ENCODE measurements around the gene COX15. TPM values are rescaled to one million over a fixed set of nuclear protein-coding genes. Genes with fewer than 3 reads are reported as not detected.

Gene COX15
- total RNA-seq, result 11.3 TPM

- Histone ChIP-seq H3K27me3 (ENCODE audit: insufficient read depth, low read length) (no peaks in the 10 kb centered on the region), H3K9me3 (ENCODE audit: low read depth, low read length) (no peaks in the 10 kb centered on the region), H3K4me1 (ENCODE audit: insufficient read depth, low read length) (peaks cover 32% of the 10 kb centered on the region), H3K4me3 (ENCODE audit: low read length) (peak within 1 kb of the TSS; percentile 82)
Observed at GRCh38 chr10:99732033-99732842, at the start of gene COX15, which contains the start of gene CUTC. COX15 (minus strand) TSS chr10:99732127; CDS start chr10:99732049, 78 bp downstream. CUTC (plus strand) TSS chr10:99732234; CDS start chr10:99732349, 115 bp downstream.

DNA sequence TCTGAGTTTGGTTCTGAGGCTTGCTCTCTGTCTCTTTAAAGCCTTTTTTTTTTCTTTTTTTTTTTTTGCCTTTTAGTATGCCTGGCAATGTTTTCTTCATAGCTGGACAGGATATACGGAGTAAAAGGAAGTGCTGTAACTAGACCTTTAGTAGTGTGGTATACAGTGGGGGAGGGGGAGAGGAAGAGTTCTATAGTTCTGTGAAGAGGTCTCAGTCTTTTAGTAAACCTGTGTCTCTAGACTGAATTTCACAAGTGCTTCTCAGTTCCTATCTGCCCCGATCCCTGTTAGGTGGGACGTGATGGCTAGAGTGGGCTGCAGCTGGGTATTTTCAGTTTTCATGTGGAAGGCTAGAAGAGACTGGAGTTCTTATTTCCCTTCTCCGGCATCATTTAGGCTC lies 47.4 kb upstream of the COX15 start:
- no peaks in the 10 kb centered on the region for H3K27me3 ChIP-seq (ENCODE audit: insufficient read depth, low read length)

DNA sequence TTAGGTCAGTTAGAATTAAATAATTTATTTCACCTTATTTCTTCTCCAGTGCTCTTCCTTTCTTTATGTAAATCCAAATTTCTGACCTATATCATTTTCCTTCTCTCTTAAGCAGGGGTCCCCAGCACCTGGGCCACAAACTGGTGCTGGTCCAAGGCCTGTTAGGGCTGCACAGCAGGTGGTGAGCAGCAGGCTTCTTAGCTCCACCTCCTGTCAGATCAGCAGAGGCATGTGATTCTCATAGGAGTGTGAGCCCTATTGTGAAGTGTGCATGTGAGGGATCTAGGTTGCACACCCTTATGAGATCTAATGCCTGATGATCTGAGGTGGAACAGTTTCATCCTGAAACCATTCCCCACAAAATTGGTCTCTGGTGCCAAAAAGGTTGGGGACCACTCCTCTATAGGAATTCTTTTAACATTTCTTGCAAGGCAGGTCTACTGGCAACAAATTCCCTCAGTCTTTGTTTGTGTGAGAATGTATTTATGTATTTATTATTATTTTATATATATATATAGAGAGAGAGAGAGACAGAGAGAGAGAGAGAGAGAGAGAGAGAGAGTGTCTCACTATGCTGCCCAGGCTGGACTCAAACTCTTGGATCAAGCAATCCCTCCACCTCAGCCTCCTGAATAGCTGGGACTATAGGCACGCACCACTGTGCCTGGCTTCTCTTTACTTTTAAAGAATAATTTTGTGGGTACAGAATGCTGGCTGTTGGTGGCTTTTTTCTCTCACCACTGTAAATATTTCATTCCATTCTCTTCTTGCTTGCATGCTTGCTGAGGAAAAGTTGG lies 46.2 kb upstream of the COX15 start:
- H3K4me3 ChIP-seq (ENCODE audit: low read length), result no peak overlapping the region
- H3K4me1 ChIP-seq (ENCODE audit: insufficient read depth, low read length), result peaks cover 31% of the 10 kb centered on the region
- H3K27me3 ChIP-seq (ENCODE audit: insufficient read depth, low read length), result no peaks in the 10 kb centered on the region
- no peaks in the 10 kb centered on the region for H3K9me3 ChIP-seq (ENCODE audit: low read depth, low read length)

More for the DNA sequence above, 47.4 kb upstream of the COX15 start:
- H3K4me3 ChIP-seq (ENCODE audit: low read length), result no peak overlapping the region
- no peaks in the 10 kb centered on the region for H3K9me3 ChIP-seq (ENCODE audit: low read depth, low read length)
- H3K4me1 ChIP-seq (ENCODE audit: insufficient read depth, low read length), result peaks cover 31% of the 10 kb centered on the region

GRCh38 chr10:99775850-99776249 lies 43.9 kb upstream of the COX15 start:
- Histone ChIP-seq H3K9me3 (ENCODE audit: low read depth, low read length) (no peaks in the 10 kb centered on the region), H3K4me1 (ENCODE audit: insufficient read depth, low read length) (peaks cover 31% of the 10 kb centered on the region), H3K4me3 (ENCODE audit: low read length) (no peak overlapping the region), H3K27me3 (ENCODE audit: insufficient read depth, low read length) (no peaks in the 10 kb centered on the region)

DNA sequence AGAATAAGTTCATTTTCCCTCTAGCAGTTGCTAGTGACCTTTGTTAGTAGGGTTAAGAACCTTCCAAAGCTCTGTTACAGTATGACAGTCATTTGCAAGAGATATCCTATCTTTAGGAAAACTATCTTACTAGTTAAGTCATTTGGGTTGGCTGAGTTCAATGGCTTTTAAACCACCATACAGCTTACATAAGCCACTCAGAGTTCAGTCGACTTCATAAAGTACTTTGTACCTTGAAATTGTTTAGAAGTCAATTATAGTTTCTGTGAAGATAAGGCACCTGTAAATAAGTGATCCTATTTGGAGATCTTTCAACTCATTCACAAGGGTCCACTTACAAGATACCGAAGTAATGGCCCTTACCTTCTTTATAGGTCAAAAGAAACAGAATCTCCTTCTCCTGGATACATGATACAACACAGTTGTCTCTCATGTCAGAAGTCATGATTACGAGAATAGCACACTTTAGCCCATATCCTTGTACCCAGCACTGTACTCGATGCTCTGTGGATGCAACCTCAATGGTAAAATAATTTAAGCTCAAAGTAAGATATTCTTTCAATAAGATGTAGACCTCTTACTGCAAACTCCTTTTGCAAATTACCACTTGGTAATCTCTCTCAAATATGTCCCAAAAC lies 38.6 kb upstream of the COX15 start:
- no peaks in the 10 kb centered on the region for H3K9me3 ChIP-seq (ENCODE audit: low read depth, low read length)
- H3K27me3 ChIP-seq (ENCODE audit: insufficient read depth, low read length), result no peaks in the 10 kb centered on the region
- H3K4me3 ChIP-seq (ENCODE audit: low read length), result no peak overlapping the region

GRCh38 chr10:99769706-99770105 lies 37.8 kb upstream of the COX15 start:
- H3K4me1 ChIP-seq (ENCODE audit: insufficient read depth, low read length), result no peaks in the 10 kb centered on the region
- H3K27me3 ChIP-seq (ENCODE audit: insufficient read depth, low read length), result no peaks in the 10 kb centered on the region
- H3K4me3 ChIP-seq (ENCODE audit: low read length), result no peak overlapping the region

More for the DNA sequence above, 38.6 kb upstream of the COX15 start:
- H3K4me1 ChIP-seq (ENCODE audit: insufficient read depth, low read length), result no peaks in the 10 kb centered on the region

DNA sequence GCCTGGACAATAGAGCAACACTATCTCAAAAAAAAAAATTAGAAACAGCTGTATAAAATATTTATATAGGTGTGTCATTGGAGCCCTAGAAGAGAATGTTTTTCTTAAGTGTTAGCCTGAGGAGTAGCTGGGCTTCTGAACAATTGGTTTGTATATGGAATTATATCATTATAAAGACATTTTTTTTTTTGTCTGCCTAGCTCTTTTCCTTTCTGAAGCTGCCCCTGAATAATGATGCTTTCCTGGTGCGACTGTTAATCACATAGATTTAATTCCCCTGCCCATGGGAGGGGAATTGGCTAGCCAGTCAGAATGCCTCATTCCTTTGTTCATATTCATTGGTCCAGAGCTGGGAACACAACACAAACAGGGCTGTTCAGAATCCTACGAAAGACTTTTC lies 36.6 kb upstream of the COX15 start:
- no peak overlapping the region for H3K4me3 ChIP-seq (ENCODE audit: low read length)
- H3K27me3 ChIP-seq (ENCODE audit: insufficient read depth, low read length), result no peaks in the 10 kb centered on the region
- H3K4me1 ChIP-seq (ENCODE audit: insufficient read depth, low read length), result no peaks in the 10 kb centered on the region
- no peaks in the 10 kb centered on the region for H3K9me3 ChIP-seq (ENCODE audit: low read depth, low read length)

More at GRCh38 chr10:99769706-99770105, 37.8 kb upstream of the COX15 start:
- H3K9me3 ChIP-seq (ENCODE audit: low read depth, low read length), result no peaks in the 10 kb centered on the region

- Histone ChIP-seq H3K9me3 (ENCODE audit: low read depth, low read length) (no peaks in the 10 kb centered on the region), H3K4me3 (ENCODE audit: low read length) (no peak overlapping the region), H3K27me3 (ENCODE audit: insufficient read depth, low read length) (no peaks in the 10 kb centered on the region), H3K4me1 (ENCODE audit: insufficient read depth, low read length) (no peaks in the 10 kb centered on the region)
Observed at GRCh38 chr10:99767901-99768300, 36.0 kb upstream of the COX15 start.

GRCh38 chr10:99766302-99766681 lies 34.4 kb upstream of the COX15 start:
- Histone ChIP-seq H3K4me3 (ENCODE audit: low read length) (no peak overlapping the region), H3K27me3 (ENCODE audit: insufficient read depth, low read length) (no peaks in the 10 kb centered on the region), H3K4me1 (ENCODE audit: insufficient read depth, low read length) (no peaks in the 10 kb centered on the region), H3K9me3 (ENCODE audit: low read depth, low read length) (no peaks in the 10 kb centered on the region)

GRCh38 chr10:99765672-99766301 lies 33.9 kb upstream of the COX15 start:
- no peak overlapping the region for H3K4me3 ChIP-seq (ENCODE audit: low read length)
- no peaks in the 10 kb centered on the region for H3K9me3 ChIP-seq (ENCODE audit: low read depth, low read length)
- no peaks in the 10 kb centered on the region for H3K4me1 ChIP-seq (ENCODE audit: insufficient read depth, low read length)
- no peaks in the 10 kb centered on the region for H3K27me3 ChIP-seq (ENCODE audit: insufficient read depth, low read length)

- no peak overlapping the region for H3K4me3 ChIP-seq (ENCODE audit: low read length)
- no peaks in the 10 kb centered on the region for H3K27me3 ChIP-seq (ENCODE audit: insufficient read depth, low read length)
- H3K9me3 ChIP-seq (ENCODE audit: low read depth, low read length), result no peaks in the 10 kb centered on the region
- no peaks in the 10 kb centered on the region for H3K4me1 ChIP-seq (ENCODE audit: insufficient read depth, low read length)
Observed at GRCh38 chr10:99761365-99761764, 29.4 kb upstream of the COX15 start.

DNA sequence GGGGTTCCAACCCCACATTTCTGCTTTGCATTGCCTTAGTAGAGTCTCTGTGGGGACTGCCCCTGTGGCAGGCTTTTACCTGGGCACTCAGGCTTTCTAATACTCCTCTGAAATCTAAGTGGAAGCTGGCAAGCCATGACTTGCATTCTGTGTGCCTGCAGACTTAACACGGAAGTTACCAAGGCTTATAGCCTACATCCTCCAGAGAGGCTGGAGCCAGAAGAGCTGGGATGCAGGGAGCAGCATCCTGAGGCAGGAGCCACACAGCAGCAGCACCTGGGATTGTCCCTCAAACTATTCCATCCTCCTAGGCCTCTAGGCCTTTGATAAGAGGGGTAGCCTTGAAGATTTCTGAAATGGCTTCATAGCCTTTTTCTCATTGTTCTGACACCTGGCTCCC lies 28.4 kb upstream of the COX15 start:
- H3K4me1 ChIP-seq (ENCODE audit: insufficient read depth, low read length), result no peaks in the 10 kb centered on the region
- no peaks in the 10 kb centered on the region for H3K9me3 ChIP-seq (ENCODE audit: low read depth, low read length)
- no peak overlapping the region for H3K4me3 ChIP-seq (ENCODE audit: low read length)
- no peaks in the 10 kb centered on the region for H3K27me3 ChIP-seq (ENCODE audit: insufficient read depth, low read length)

DNA sequence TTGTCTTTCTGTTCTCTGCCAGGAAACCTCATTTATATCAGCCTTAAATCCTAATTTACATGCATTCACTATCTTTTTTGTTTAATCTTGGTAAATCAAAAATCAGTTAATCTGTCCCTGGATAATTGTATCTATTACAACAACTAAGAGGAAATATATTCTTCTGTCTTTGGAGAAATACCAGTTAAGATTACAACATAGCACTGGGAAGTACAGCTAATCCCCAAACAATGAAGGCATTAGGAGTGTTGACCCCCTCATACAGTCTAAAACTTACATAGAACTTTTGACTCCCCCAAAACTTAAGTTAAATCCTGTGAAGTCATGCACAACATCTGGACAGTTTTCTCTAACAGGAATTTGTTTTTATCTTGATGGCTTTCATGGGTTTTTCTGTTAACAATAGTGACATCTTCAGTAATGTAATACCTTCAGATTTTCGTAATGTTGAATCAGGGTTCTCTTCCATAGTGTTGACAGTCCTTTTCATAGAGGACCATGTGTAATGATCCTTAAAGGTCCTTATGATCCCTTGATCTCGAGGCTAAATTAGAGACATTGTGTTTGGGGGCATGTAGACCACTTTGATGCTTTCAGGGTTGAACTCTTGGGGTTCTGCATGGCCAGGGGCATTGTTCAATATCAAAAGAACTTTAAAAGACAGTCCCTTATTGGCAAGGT lies 26.4 kb upstream of the COX15 start:
- Histone ChIP-seq H3K4me1 (ENCODE audit: insufficient read depth, low read length) (no peaks in the 10 kb centered on the region), H3K27me3 (ENCODE audit: insufficient read depth, low read length) (no peaks in the 10 kb centered on the region), H3K4me3 (ENCODE audit: low read length) (no peak overlapping the region), H3K9me3 (ENCODE audit: low read depth, low read length) (no peaks in the 10 kb centered on the region)

DNA sequence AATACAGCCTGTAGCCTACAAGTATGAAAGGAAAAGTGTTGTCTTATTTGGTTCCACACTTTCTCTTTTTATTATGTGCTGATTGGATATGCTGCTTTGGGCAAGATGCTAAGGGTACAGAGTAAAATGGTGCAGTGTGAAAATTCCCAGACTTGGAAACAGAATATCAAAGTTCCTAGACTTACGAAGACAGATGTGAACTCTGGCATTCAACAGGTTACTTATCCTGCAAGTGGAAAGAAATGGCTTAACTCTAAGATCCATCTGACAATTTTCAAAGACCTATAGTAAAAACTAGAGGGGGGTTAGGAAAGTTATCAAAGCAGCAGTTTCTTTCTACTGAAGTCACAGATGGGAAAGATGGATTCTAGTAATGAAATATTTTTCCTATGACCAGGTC lies 24.2 kb upstream of the COX15 start:
- H3K4me3 ChIP-seq (ENCODE audit: low read length), result no peak overlapping the region
- no peaks in the 10 kb centered on the region for H3K27me3 ChIP-seq (ENCODE audit: insufficient read depth, low read length)
- no peaks in the 10 kb centered on the region for H3K9me3 ChIP-seq (ENCODE audit: low read depth, low read length)
- no peaks in the 10 kb centered on the region for H3K4me1 ChIP-seq (ENCODE audit: insufficient read depth, low read length)

Measured in mononuclear cell (primary cell).